ES-I3 (cell line): ENCODE measurements around the gene PRDX3.
"Not testable (repeated sequence)": the region's sequence is repeated elsewhere in the genome, so short reads cannot be mapped to it uniquely, and the experiment has no call there.

Source experiments
- H3K36me3 ChIP-seq: 2 replicates; pipeline ENCODE4 v1.6.1; 2013; ENCODE audit warnings: mild to moderate bottlenecking, low read length, control low read depth, moderate library complexity; ENCODE audit not compliant: insufficient read depth
- H3K4me1 ChIP-seq: 2 replicates; pipeline ENCODE4 v1.6.1; 2013; ENCODE audit warnings: mild to moderate bottlenecking, control low read depth, low read length; ENCODE audit not compliant: insufficient read depth
- H3K9ac ChIP-seq: 2 replicates; pipeline ENCODE4 v1.6.1; 2013; ENCODE audit warnings: low read depth, mild to moderate bottlenecking, low read length, moderate library complexity
- H3K9me3 ChIP-seq: 2 replicates; pipeline ENCODE4 v1.6.1; 2013; ENCODE audit warnings: mild to moderate bottlenecking, low read length, moderate library complexity; ENCODE audit not compliant: control insufficient read depth, insufficient read depth

The PRDX3 gene

DNA sequence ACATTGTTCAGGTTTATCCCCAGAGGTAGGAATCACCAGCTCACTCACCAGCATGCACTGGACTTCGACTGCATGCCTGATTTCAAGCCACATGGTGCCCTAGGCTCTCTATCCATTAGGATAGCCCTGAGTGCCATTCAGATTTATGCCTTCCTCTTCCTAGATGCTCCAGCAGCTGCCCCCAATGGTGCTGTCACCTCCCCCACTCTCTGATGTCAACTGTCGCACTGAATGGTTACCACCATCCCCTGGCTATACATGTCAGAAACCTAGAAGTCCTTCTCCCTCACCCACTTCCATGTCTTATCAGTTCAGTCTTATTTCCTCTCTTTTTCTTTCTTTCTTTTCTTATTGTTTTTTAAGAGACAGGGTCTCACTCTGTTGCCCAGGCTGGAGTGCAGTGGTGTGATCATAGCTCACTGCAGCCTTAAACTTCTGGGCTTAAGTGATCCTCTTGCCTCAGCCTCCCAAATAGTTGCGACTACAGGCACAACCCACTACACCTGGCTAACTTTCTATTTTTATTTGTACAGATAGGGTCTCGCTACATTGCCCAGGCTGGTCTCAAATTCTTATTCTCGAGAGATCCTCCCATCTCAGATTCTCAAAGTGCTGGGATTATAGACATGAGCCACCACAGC, 16.0 kb downstream of the PRDX3 start:
- Histone ChIP-seq H3K9ac (no peak overlapping the region), H3K9me3 (no peaks in the 10 kb centered on the region), H3K4me1 (no peaks in the 10 kb centered on the region; the same call in 1 of the 2 replicates), H3K36me3 (peaks cover 5% of the 10 kb centered on the region; the same call in 1 of the 2 replicates)

DNA sequence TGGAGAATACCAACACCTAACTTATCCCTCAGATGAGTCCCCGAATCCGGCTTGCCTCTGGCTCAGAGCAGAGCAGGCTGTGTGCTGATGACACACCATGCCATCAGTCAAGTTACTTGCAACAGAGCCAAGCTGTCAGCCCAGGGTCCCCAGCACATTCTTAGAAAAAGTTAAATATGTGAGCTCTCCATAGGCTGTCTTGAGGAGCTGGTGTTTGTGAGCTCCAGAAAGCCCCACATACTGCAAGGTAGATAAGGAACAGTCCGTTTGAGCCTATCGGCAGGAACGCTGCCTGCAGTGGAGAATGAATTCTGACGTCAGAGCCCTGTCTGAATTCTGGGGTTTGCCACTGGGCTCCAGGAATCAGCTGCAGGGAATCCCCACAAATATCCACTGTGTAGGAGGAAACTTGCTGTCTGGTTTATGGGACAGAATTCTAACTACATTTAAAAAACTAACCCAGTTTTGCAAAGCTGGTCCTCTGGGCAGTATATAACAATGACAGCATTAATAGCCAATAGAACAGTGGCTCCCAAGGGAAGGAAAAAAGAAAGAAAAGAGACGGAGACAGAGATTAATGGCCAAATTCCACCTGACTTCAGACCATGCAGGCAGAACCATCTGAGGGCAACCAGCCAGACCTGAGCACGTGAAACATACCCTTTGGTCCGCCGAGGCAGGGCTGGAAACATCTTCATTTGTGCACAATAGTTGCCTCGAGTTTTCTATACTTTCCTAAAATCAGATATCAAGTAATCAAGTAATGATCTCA, 16.7 kb downstream of the PRDX3 start:
- Histone ChIP-seq H3K4me1 (no peaks in the 10 kb centered on the region; the same call in 1 of the 2 replicates), H3K36me3 (peaks cover 5% of the 10 kb centered on the region; the same call in 1 of the 2 replicates), H3K9ac (no peak overlapping the region), H3K9me3 (no peaks in the 10 kb centered on the region)

DNA sequence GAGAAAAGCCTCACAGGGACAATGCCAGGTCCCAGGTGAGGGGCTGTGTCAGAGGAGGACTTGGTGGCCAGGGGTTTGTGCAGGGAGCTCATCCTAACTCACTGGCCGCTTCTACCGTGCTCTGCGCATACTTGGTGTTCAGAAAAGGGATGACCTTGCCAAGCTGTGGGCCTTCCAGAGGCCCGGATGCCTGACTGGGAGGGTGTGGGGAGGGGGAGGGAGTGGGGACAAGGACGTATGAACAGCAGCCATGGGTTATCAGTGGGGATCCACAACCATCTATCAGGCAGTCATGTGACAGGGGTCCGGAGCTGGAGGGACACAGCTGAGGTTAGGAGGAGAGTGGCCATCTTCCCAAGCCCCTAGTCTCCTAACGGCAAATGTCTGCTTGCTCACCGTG, 19.3 kb downstream of the PRDX3 start:
- Histone ChIP-seq H3K9me3 (no peaks in the 10 kb centered on the region), H3K36me3 (peaks cover 8% of the 10 kb centered on the region; the same call in 1 of the 2 replicates), H3K9ac (no peak overlapping the region)

DNA sequence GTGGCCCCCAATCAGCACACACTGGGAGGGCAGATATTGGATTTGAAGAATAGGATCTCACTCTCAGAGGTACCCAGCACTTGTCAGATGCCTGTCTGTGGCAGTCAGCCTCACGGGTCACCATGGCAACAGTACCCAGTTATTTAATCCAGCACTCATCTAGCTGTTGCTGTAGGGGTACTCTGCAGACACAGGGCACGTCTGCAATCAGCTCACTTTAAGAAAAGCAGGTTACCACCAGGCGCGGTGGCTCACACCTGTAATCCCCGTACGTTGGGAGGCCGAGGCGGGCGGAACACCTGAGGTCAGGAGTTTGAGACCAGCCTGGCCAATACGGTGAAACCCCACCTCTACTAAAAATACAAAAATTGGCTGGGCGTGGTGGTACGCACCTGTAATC, 25.0 kb downstream of the PRDX3 start:
- Histone ChIP-seq H3K4me1 (no peaks in the 10 kb centered on the region), H3K9ac (no peak overlapping the region), H3K36me3 (peaks cover 8% of the 10 kb centered on the region; the same call in 1 of the 2 replicates), H3K9me3 (no peaks in the 10 kb centered on the region)

More for the DNA sequence above, 19.3 kb downstream of the PRDX3 start:
- H3K4me1 ChIP-seq = no peaks in the 10 kb centered on the region

DNA sequence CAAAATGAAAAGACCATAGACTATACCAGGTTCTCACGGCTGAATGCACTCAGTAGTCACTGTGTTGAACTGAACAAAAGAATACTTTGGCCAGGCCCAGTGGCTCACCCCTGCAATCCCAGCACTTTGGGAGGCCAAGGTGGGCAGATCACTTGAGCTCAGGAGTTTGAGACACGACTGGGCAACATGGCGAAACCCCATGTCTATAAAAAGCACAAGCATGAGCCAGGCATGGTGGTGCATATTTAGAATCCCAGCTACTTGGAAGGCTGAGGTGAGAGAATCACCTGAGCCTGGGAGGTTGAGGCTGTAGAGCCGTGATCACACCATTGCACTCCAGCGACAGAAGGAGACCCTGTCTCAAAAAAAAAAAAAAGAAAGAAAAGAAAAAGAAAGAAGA, 25.6 kb downstream of the PRDX3 start:
- Histone ChIP-seq H3K36me3 (peaks cover 6% of the 10 kb centered on the region; the same call in 1 of the 2 replicates), H3K9me3 (no peaks in the 10 kb centered on the region), H3K9ac (no peak overlapping the region), H3K4me1 (no peaks in the 10 kb centered on the region)

DNA sequence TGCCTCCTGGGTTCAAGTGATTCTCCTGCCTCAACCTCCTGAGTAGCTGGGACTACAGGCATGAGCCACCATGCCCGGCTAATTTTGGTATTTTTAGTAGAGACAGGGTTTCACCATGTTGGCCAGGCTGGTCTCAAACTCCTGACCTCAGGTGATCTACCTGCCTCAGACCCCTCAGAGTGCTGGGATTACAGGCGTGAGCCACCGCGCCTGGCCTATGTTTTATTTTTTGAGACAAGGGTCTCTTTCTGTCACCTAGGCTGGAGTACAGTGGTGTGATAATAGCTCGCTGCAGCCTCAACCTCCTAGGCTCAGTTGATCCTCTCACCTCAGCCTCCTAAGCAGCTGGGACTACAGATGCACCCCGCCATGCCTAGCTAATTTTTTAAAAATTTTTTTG, 27.0 kb downstream of the PRDX3 start:
- not testable (repeated sequence) for H3K4me1 ChIP-seq, H3K36me3 ChIP-seq, H3K9ac ChIP-seq, H3K9me3 ChIP-seq

DNA sequence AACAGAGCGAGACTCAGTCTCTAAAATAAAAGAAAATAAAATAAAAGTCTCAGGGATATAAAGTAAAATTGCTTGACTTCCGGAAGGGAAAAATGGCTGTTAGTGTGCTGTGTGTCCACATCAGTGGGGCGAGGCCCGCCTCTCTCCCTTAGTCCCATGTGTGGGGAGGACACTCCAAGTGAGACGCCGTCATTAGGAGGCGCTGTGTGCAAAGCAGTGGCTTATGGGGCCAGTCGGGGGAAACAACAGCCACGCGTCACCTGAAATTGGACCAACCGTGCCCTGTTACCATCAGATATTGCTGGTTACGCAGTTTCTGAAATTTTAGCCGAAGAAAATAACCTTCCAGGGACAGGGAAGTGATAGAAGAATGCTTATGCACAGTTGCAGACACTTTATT, 28.9 kb downstream of the PRDX3 start:
- Histone ChIP-seq H3K9me3 (no peaks in the 10 kb centered on the region), H3K9ac (no peak overlapping the region), H3K4me1 (no peaks in the 10 kb centered on the region), H3K36me3 (no peaks in the 10 kb centered on the region)

DNA sequence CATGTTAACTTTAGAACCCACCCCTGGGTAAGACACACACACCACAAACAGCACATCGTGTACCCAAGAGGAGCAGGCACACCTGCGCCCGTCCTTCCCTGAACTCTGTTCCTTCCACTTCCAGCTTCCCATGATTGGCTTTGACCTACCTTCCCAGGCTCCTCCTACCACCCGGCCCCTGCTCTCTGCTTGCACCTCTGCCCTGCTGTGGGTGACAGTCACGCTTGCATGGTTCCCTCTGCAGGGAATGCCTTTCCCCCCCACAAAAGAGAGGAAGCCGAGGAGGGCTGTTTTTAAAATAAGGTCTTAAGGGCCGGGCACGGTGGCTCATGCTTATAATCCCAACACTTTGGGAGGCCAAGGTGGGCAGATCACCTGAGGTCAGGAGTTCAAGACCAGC, 29.5 kb downstream of the PRDX3 start:
- Histone ChIP-seq H3K9me3 (no peaks in the 10 kb centered on the region), H3K9ac (no peak overlapping the region), H3K36me3 (no peaks in the 10 kb centered on the region), H3K4me1 (no peaks in the 10 kb centered on the region)

DNA sequence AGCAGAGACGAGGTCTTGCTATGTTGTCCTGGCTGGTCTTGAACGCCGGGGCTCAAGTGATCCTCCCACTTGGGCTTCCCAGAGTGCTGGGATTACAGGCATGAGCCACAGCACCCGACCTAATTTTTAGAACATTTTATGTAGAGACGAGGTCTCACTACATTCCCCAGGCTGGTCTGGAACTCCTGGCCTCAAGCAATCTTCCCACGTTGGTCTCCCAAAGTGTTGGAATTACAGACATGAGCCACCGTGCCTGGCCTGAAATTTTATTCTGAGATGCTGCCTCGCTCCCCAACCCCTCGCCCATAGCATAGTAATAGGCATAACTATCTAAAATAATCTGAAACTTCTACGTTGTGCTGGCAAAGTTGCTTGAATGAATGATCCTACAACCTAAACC, 35.0 kb downstream of the PRDX3 start:
- H3K9me3 ChIP-seq = no peaks in the 10 kb centered on the region
- H3K4me1 ChIP-seq = no peaks in the 10 kb centered on the region
- H3K36me3 ChIP-seq = no peaks in the 10 kb centered on the region
- no peak overlapping the region for H3K9ac ChIP-seq

DNA sequence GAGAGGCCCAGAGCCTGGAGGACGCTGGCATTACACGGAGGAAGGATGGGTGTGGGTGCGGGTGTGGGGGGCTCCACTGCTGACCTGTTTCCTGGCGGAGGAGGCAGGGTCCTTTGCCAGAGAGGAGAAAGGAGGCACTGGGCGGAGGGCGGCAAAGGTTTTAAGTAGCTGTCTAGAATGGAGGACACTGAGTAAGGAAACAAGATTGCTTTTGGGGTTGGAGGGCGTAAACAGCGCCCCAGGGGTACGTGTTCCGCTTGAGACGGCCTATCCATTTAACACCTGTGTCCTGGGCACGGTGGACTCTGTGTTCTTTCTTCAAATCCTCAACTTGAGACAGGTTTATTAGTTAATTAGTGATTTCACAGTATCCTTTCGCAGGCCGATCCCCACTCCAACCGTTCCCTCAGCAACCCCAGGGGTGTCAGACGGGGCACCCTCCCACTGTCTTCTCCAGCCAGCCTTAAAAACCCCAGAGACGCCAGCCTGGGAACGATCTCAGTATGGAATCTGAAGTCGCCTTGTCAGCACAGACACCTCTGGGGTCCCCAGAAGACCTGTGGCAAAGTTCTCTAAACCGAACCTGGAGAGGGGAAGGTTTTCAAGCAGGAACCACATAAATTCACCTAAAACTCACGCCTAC, 37.9 kb downstream of the PRDX3 start:
- no peaks in the 10 kb centered on the region for H3K4me1 ChIP-seq
- no peaks in the 10 kb centered on the region for H3K36me3 ChIP-seq
- no peaks in the 10 kb centered on the region for H3K9me3 ChIP-seq
- no peak overlapping the region for H3K9ac ChIP-seq

DNA sequence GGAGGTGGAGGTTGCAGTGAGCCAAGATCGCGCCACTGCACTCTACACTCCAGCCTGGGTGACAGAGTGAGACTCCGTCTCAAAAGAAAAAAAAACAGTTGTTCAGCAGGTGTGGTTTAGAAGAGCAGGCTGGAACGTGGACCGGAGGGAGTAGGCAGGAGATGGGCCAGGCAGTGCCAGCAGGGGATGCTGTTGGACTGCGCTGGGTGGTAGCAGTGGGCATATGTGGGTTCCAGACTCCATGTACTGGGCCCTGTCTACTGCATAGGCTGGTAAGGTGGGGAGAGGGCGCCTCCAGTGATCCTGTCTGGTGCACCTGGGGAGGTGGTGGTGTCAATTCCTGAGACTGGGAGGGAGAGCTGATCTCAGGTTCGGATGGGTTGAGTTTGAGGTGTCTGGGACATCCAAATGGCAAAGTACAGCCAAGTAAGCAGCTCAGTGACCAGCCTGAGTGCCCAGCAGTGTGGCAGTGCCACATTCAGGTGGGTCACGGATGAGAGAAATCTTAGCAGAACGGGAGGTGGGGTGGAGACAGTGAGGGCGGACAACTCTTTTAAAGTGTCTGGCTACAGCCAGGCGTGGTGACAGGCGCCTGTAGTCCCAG, 39.0 kb downstream of the PRDX3 start:
- H3K36me3 ChIP-seq = no peaks in the 10 kb centered on the region
- no peak overlapping the region for H3K9ac ChIP-seq
- H3K4me1 ChIP-seq = no peaks in the 10 kb centered on the region
- no peaks in the 10 kb centered on the region for H3K9me3 ChIP-seq

DNA sequence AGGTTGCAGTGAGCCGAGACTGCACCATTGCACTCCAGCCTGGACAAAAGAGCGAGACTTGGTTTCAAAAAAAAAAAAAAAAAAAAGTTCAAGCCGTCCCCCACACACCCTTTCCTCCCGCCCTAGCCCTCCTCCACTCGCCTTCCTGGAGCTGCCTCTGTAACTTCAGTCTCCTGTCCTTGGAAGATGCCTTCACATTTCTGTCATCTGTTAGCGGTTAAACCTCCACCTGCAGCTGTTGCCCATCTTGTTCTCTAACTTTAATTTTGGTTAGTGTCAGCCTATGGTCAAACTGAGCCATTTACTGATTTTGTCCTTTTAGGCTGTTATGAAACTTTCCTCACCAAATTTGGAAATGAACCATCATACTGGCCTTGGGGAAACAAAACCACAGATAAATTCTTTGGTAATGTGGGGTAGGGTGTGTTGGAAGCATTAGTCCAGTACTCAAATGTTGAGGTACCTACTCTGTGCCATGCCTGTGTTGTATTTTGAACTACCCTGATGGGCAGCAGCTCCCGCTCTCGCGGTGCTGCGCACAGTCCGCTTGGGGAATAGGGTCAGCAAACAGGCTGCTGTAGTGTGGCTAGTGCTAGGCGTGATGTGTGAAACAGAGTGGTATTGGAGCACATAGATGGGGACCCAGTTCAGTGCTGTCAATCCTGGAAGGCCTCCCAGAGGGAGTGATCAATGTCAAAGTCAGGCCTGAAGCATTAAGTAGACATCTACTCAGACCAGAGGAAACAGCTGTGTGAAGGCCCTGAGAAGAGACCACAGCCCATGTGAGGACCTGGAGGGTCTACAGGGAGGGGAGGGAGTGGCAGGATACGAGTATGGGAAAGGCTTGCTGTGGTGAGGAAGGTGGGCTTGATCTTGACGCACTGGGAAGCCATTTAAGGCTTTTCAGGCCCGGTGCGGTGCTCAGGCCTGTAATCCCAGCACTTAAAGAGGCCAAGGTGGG, 40.0 kb downstream of the PRDX3 start:
- Histone ChIP-seq H3K4me1 (no peaks in the 10 kb centered on the region), H3K9ac (no peak overlapping the region), H3K9me3 (no peaks in the 10 kb centered on the region), H3K36me3 (peaks cover 4% of the 10 kb centered on the region; the same call in 1 of the 2 replicates)

DNA sequence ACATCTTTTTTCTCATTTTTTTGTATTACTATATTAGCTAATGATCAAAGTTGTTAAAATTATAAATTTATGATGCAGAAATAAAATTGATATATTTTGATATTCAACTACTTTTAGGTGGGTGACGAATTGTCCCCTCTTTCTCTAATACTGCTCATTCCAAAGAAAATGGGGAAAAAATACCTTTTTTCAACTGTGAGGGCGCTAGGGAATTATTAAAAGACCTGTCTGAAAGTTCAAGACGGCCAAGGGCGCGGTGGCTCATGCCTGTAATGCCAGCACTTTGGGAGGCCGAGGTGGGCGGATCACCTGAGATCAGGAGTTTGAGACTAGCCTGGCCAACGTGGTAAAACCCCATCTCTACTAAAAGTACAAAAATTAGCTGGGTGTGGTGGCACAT, 40.7 kb downstream of the PRDX3 start:
- H3K36me3 ChIP-seq = peaks cover 11% of the 10 kb centered on the region; the same call in 1 of the 2 replicates
- H3K9ac ChIP-seq, H3K9me3 ChIP-seq, H3K4me1 ChIP-seq: not testable (repeated sequence)

DNA sequence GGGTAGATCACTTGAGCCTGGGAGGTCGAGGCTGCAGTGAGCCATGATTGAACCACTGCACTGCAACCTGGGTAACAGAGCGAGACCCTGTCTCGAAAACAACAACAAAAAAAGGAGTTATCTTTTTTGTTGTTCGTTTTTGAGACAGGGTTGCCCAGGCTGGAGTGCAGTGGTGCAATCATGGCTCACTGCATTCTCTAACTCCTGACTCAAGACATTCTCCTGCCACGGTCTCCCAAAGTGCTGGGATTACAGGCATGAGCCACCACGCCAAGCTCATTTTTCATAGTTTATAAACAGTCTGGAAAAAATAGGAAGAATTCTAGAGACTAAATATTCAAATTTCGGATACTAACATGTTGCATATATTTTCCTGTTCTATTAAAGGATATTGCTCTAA, 42.5 kb downstream of the PRDX3 start:
- Histone ChIP-seq H3K9ac (no peak overlapping the region), H3K9me3 (no peaks in the 10 kb centered on the region), H3K36me3 (peaks cover 17% of the 10 kb centered on the region), H3K4me1 (no peaks in the 10 kb centered on the region)
